GM12864 (cell line): Measurements from ENCODE around the gene DDIT4.
A peak's percentile ranks its signal among the peaks of the same experiment; 100 is the strongest.

ENCODE experiments used
- DNase-seq: peaks from one replicate; pipeline ENCODE4 v3.0.0-alpha.2; 2011; ENCODE audit warnings: low read depth
- H3K4me3 ChIP-seq: 2 replicates; pipeline ENCODE4 v1.5.1; 2011; ENCODE audit warnings: mild to moderate bottlenecking, low read depth, low read length, control low read depth
- TF ChIP-seq, protein P1 (sequence below): IDR thresholded peaks from 2 replicates; pipeline ENCODE4 v1.5.1; 2011; ENCODE audit warnings: low read depth, mild to moderate bottlenecking, moderate library complexity, low read length, control low read depth, inconsistent platforms; ENCODE audit errors: missing control alignments

DDIT4 gene

DNA sequence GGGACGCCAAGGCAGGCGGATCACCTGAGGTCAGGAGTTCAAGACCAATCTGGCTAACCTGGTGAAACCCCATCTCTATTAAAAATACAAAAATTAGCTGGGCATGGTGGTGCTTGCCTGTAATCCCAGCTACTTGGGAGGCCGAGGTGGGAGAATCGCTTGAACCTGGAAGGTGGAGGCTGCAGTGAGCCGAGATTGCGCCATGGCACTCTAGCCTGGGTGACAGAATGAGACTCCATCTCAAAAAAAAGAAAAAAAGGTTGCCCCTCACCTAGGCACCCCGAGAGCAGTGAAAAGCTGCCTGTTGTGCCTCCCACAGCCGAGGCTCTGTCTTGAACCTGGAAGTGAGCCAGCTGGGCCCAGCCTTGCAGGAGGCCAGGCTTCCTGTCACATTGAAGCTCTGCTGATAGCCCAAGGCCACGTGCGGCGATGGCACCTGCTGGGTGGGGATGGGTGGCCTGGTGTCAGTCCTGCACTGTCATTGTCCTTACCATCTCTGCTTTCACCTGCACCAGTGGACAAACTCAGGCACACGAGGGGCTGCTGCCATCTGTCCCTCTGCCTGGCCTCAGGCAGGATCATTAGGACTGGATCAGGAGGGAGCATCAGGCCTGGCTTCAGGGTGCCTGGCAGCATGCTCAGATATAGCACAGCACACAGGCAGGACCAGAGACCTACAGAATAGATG lies 43.2 kb downstream of the DDIT4 start:
- no peak for DNase-seq
- TF ChIP-seq, protein P1, sequence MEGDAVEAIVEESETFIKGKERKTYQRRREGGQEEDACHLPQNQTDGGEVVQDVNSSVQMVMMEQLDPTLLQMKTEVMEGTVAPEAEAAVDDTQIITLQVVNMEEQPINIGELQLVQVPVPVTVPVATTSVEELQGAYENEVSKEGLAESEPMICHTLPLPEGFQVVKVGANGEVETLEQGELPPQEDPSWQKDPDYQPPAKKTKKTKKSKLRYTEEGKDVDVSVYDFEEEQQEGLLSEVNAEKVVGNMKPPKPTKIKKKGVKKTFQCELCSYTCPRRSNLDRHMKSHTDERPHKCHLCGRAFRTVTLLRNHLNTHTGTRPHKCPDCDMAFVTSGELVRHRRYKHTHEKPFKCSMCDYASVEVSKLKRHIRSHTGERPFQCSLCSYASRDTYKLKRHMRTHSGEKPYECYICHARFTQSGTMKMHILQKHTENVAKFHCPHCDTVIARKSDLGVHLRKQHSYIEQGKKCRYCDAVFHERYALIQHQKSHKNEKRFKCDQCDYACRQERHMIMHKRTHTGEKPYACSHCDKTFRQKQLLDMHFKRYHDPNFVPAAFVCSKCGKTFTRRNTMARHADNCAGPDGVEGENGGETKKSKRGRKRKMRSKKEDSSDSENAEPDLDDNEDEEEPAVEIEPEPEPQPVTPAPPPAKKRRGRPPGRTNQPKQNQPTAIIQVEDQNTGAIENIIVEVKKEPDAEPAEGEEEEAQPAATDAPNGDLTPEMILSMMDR: no peak
- H3K4me3 ChIP-seq: no peak overlapping the region

DNA sequence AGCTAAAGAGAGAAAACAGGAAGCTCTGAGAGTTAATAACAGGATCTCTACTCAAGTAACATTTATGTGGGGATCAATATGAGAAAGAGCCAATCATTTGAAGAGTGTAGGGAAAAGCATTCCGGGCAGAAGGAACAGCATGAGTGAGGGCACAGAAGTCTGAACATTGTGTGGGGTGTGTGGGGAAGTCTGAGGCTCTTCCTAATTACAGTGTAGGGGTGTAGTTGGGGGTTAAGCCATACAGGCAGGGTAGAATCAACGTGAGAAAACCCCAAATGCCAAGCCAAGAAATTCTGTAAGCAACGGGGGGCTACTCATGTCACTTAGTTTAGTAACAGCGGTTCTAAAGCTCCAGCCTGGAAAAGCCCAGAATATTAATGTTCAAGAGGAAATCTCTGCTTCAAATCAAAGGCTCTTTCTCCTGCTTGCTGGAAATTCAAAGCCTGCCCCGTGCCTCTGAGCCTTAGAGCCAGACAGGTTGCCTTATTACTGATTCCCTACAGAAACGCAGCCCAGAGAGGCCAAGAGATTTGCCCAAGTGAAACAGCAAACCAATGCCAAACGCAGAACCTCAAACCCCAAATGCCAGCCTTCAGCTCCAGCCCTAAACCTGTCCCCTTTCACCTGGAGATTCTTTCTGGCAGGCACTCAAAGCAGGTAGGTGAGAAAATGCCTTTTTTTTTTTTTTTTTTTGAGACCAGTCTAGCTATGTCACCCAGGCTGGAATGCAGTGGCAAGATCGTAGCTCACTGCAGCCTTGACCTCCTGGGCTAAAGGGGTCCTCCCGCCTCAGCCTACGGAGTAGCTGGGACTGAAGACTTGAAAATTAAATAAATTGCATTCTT lies 44.9 kb downstream of the DDIT4 start:
- no peak for DNase-seq
- peak overlapping the region; percentile 49 for H3K4me3 ChIP-seq
- TF ChIP-seq, protein P1: no peak

DNA sequence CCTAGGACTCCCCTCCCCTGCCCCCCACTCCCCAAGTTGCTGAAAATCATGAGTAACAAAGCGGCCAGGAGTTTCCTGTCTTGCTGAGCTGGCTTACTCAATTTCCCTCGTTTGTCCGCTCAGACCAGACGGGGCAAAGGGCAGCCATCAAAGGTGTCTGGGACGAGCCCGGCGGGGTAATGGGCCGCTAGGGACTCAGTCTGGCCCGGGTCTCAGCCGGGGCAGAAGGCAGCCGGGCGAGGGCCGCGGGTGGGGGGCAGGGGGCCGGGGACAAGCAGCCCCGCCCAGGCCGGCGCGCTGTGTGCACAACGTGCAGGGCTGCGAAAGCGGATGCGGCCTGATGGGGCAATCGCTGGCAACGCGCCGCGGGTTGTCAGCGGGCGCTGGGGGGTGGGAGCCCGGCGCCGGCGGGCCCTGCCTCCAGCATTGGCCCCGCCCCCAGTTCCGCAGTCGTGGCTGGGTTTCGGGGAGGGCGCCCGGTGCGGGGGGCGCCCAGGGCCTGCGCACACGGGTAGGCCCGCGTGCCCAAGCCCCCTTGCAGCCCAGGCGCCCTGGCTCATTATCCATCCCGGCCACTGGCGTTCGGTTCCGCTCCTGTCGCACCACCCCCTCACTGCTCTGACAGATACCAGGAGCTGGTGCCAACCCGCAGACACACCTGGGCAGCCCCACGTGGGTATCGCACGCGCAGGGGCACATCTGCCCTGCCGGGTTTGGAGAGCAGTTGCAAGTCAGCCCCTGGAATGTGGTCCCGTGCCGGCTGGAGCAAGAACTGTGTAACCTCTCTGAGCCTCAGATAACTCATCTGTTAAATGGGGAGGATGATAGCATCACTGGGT lies 45.9 kb downstream of the DDIT4 start:
- peak; percentile 70 for DNase-seq
- TF ChIP-seq, protein P1: no peak
- H3K4me3 ChIP-seq: peak overlapping the region; percentile 49

DNA sequence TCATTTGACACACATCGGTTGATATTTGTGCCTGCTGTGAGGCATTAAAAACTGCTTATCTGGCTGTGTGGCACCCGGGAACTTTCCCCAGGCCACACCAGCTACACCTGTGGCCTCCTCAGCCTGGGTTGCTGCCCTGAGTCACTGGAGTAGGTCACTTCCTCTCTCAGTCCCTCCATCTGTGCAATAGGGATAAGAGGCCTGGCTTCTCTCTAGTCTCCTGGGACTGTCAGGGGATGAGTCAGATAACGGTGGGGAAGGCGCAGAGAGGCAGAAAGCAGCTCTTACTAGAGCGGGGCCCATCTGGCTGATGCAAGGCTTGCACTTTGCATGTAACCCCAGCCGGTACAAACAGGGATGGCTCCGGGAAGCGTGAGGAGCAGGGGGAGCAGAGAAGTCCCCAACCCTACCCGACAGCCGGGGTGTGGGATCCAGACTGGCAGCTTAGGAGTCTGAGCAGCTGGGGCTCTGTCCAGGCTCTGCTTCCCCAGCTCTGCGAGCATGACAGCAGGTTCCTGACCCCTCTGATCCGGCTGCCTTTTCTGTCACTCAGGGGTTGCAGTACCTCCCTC lies 47.0 kb downstream of the DDIT4 start:
- peak; percentile 93 for DNase-seq
- H3K4me3 ChIP-seq: peak overlapping the region; percentile 31
- TF ChIP-seq, protein P1: no peak

DNA sequence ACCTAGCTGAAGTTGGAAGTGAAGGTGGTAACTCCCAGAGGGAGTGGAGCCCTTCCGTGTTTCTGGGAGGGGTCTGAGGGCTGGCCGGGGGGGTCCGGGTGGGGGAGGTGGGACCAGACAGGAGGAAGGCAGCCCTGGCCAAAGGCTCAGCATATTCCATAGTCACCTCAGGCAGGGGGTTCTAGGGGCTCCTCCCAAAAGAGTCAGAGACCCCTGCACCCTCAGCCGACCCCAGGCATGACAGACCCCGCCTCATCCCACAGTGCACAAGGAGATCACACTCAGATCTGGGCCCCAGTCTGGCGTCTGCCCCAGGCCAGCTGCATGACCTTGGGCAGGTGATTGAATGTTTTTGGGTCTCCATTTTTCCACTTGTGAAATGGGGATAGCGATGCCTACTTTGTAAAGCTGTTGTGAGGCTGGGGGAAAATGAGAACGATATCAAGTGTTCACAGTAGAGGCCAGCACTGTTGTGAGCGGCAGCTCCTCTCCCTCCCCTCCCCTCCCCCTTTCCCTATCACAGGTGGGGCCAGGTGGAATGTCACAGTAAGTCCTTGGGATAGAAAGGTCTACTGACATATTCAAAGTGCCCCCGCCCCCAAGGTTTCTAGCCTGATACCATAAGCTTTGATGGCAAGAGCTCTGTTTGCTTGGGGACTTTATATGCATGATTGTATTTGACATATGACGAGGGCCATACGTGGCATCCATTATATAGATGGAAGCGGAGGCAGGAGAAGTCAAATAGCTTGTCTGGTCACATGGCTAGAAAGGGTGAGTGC lies 47.7 kb downstream of the DDIT4 start:
- peak overlapping the region; percentile 31 for H3K4me3 ChIP-seq
- TF ChIP-seq, protein P1: no peak
- DNase-seq: no peak

DNA sequence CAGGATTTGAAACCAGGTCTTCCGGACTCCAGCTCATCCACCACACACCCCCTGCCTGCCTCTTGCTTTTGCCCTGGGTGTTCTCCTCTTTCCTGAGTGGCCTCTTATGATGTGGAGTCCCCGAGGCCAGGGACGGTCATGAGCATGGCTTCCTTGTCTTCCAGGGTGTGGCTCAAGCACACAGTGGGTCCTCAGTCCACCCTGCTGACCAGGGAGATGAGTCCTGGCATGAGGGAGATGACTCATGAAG lies 48.2 kb downstream of the DDIT4 start:
- TF ChIP-seq, protein P1: no peak
- H3K4me3 ChIP-seq: no peak overlapping the region
- no peak for DNase-seq
